Stimulated activated naive CD8-positive, alpha-beta T cell treated with anti-CD3 and anti-CD28 coated beads, Interleukin-15, amount 100 ng/mL, for 72 hours (primary cell): ENCODE measurements around the gene PLD1.

ENCODE experiments used
- ATAC-seq: fragments of 150-1000 bp; cut with Tn5 transposase; 2 replicates; pipeline ENCODE4 v1.10.0; 2021; ENCODE audit warnings: mild to moderate bottlenecking, moderate library complexity
- DNase-seq, 2 donors: peaks; one replicate each; pipeline ENCODE4 v3.0.0; 2021 to 2022
- H3K27ac Mint-ChIP-seq, 2 donors: one replicate each; pipeline ENCODE4 v1.8.0; 2022; ENCODE audit warnings: mild to moderate bottlenecking in 2 of 2, mixed read lengths in 2 of 2, moderate library complexity in 2 of 2
- H3K27me3 Mint-ChIP-seq: one replicate; pipeline ENCODE4 v1.8.0; 2022; ENCODE audit warnings: mixed read lengths
- H3K4me1 Mint-ChIP-seq: one replicate; pipeline ENCODE4 v1.8.0; 2022; ENCODE audit warnings: mild to moderate bottlenecking, mixed read lengths
- H3K4me3 Mint-ChIP-seq, 2 donors: one replicate each; pipeline ENCODE4 v1.8.0; 2022; ENCODE audit warnings: mild to moderate bottlenecking in 2 of 2, mixed read lengths in 2 of 2, moderate library complexity in 1 of 2
- H3K9me3 Mint-ChIP-seq, 2 donors: one replicate each; pipeline ENCODE4 v1.8.0; 2022; ENCODE audit warnings: mixed read lengths in 2 of 2

PLD1 gene

DNA sequence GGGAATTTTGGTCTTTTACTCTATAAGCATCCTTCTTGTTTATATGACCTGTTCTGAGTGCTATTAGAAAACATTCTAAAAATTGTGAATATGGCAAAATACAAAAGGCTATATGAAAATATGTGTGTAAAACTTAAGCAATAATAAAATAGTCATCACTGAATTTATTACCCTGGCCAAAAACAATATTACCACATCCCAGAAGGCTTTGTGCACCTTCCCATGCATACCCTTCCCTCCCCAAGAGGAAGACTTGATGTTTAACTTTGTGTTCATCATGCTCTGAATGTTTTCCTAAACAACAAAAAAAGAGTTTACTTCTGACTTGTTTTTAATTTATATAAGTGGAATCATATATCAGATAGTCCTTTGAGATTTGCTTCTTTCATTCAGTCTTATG, 195.0 kb downstream of the PLD1 start:
- Mint-ChIP-seq H3K27me3 (peaks cover 35% of the 10 kb centered on the region), H3K4me3 (no peak overlapping the region), H3K27ac (no peak overlapping the region), H3K9me3 (no peaks in the 10 kb centered on the region), H3K4me1 (no peaks in the 10 kb centered on the region)
- no peak for DNase-seq
- no peak for ATAC-seq

DNA sequence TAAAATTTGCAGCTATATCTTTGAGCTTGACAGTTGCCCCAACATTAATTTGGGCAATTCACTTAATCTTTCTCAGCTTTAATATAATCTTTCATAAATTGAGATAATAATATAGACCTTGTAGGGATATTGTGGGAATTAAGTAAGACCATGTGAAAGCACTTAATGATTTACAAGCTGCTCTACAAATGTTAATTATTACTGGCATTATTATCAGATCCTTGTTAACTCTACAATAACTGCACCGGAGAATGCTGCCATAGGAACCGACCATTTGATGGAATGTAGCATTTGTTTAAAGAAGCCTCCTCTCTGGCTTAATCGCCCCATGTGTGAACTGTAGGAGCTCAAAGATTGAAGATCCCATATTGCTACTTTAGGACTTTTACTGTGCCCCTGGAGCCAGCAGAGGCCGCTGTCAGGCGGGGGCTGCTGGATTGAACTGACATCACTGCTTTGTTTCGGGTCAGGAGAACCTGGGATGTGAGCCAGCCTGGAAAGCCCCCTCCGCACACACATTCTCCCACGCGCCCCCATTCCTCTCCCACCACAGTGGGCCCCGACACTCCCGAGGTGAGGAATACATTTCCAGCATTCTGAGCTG, 195.9 kb downstream of the PLD1 start:
- ATAC-seq = no peak
- H3K27me3 Mint-ChIP-seq = peaks cover 35% of the 10 kb centered on the region
- no peaks in the 10 kb centered on the region for H3K9me3 Mint-ChIP-seq
- no peaks in the 10 kb centered on the region for H3K4me1 Mint-ChIP-seq
- no peak overlapping the region for H3K4me3 Mint-ChIP-seq
- DNase-seq = peak in 1 of 2 donors; percentile 11
- no peak overlapping the region for H3K27ac Mint-ChIP-seq

DNA sequence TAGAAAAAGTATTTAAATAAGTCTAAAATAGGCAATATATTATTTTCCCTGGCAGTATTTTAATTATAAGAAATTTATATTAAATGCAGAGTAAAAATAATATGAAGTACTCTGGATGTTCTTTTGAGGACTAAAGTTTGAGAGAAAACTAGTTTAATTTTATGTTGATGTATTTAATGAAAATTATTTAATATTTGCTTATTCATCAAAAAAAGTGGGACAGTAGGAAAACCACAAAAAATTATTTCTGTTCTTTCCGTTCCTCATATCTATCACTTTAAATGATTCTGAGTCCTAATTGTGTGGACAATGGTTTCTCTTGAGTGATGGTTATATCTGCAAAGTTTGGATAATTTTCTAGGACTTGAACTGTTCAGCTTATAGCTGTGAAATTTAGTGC, 202.8 kb downstream of the PLD1 start:
- DNase-seq (no peak), ATAC-seq (no peak)
- no peak overlapping the region for H3K4me3 Mint-ChIP-seq
- H3K4me1 Mint-ChIP-seq = no peaks in the 10 kb centered on the region
- no peaks in the 10 kb centered on the region for H3K9me3 Mint-ChIP-seq
- H3K27ac Mint-ChIP-seq = no peak overlapping the region
- H3K27me3 Mint-ChIP-seq = no peaks in the 10 kb centered on the region

DNA sequence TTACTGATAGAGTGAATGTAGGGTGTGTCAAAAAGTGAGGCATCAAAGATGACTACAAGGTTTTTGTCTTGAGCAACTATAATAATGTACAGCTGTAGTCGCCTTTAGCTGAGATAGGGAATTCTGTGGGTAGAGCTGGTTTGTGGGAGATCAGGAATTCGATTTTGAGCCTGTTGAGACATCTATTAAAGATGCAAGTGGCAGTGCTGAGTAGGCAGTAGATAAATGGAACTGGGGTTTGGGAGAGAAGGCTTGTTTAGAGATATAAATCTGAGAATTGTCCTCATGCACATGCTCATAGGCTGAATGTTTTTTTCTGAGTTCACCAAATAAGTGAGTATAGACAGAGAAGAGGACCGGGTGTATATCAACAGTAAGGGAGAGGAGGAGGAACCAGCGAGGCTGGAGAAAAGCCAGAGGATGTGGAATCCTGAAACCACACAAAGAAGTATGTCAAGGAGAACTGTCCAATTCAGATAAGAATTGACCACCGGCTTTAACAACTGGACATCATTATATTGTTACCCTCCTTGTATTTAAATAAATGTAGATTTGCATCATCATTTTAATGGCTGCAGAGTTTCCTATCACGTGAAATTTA, 204.0 kb downstream of the PLD1 start:
- no peak overlapping the region for H3K27ac Mint-ChIP-seq
- H3K4me1 Mint-ChIP-seq = no peaks in the 10 kb centered on the region
- no peak overlapping the region for H3K4me3 Mint-ChIP-seq
- no peaks in the 10 kb centered on the region for H3K9me3 Mint-ChIP-seq
- DNase-seq = no peak
- no peak for ATAC-seq
- H3K27me3 Mint-ChIP-seq = no peaks in the 10 kb centered on the region

DNA sequence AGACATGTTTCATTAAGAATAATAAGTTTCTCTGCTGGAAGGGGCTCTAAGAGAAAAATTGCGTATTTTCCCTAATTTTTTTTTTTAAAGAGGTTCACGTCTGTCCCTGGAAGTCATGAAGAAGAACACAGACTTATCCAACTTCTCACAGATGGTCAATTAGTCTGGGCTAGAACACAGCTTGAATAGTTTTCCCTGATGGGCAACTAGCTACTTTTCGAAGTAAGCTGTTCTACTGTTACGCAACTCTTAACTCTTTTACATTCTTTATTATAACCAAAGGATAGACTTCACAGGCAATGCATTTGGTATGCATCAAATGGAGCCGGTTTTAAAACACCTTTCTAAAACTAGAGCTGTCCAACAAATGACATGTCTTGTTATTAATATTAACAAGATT, 205.9 kb downstream of the PLD1 start:
- H3K9me3 Mint-ChIP-seq = no peaks in the 10 kb centered on the region
- no peak for DNase-seq

DNA sequence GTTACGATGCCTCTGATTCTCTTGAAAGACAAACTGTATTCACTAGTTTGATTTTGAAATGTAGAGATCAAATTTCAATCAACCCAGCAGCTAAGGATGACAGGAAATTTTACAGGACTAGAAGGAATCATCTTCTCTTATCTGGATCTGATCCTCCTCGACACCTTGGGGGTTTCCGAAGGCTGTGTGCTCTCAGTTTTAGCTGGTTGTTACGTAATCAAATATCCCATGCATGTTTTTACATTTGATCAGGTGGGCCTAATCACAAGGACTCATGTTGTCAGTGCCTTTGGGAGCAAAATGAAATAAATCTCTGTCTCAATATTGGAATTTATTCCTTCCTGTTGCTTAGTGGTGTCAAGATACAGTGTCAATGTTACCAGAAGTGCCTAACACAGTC, 208.2 kb downstream of the PLD1 start:
- ATAC-seq (no peak), DNase-seq (no peak)
- Mint-ChIP-seq H3K9me3 (no peaks in the 10 kb centered on the region), H3K27ac (no peak overlapping the region), H3K4me1 (no peaks in the 10 kb centered on the region), H3K27me3 (no peaks in the 10 kb centered on the region), H3K4me3 (no peak overlapping the region)

More for the DNA sequence above, 205.9 kb downstream of the PLD1 start:
- no peak overlapping the region for H3K27ac Mint-ChIP-seq
- H3K4me1 Mint-ChIP-seq = no peaks in the 10 kb centered on the region
- no peaks in the 10 kb centered on the region for H3K27me3 Mint-ChIP-seq
- no peak overlapping the region for H3K4me3 Mint-ChIP-seq
- ATAC-seq = no peak

DNA sequence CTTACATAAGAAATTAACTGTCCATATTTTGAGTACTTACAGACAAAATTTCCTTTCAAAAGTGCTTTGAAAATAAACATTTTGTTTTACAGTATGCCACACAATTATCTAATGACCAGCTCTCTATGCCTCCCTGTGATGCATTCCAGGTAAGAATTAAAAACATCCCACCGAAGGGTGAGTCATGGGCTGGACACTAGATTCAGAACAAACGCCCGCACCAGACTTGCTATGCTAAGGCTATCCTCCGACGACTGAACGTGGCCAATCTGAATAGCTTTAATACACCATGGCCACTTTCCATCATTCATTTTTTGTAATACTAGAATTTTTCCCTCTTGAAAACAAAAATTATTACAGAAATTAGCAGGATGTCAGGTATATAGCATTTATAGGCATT, 210.3 kb downstream of the PLD1 start:
- Mint-ChIP-seq H3K4me1 (no peaks in the 10 kb centered on the region), H3K27me3 (no peaks in the 10 kb centered on the region), H3K9me3 (no peaks in the 10 kb centered on the region), H3K4me3 (no peak overlapping the region), H3K27ac (no peak overlapping the region)
- ATAC-seq = no peak
- DNase-seq = no peak

DNA sequence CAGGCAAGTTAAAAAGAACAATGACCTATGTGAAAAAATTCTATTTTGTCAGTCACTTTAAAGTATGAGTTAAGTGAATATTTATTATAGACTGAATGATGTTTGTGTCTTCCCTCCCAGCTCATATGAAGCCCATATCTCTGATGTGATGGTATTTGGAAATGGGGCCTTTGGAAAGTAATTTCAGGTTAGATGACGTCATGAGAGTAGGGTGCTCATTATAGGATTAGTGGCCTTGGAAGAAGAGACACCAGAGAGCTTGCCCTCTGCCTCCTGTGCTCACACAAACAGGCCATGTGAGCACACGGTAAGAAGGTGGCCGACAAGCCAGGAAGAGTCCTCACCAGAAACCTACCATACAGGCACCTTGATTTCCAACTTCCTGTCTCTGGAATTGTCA, 211.3 kb downstream of the PLD1 start:
- H3K4me1 Mint-ChIP-seq = no peaks in the 10 kb centered on the region

DNA sequence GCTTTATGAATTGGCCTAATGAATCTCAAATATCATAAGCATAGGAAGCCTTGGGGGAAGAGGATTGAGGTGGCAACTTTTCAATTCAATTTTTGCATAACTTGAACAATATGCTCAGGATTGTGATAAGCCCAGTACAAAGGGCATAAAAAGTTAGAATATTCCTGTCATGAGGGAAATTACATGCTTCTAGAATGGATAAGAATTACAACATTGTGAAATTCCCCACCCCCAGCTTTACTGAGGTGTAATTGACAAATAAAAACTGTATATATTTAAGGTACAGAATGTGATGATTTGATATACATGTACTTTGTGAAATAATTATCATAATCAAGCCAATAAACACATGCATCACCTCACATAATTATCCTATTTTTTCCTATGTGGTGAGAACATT, 217.5 kb downstream of the PLD1 start:
- Mint-ChIP-seq H3K9me3 (no peaks in the 10 kb centered on the region), H3K27ac (no peak overlapping the region), H3K4me1 (no peaks in the 10 kb centered on the region), H3K4me3 (no peak overlapping the region), H3K27me3 (no peaks in the 10 kb centered on the region)
- ATAC-seq = no peak
- no peak for DNase-seq

More for the DNA sequence above, 211.3 kb downstream of the PLD1 start:
- Mint-ChIP-seq H3K27me3 (no peaks in the 10 kb centered on the region), H3K4me3 (no peak overlapping the region), H3K27ac (no peak overlapping the region), H3K9me3 (no peaks in the 10 kb centered on the region)
- DNase-seq (no peak), ATAC-seq (no peak)

DNA sequence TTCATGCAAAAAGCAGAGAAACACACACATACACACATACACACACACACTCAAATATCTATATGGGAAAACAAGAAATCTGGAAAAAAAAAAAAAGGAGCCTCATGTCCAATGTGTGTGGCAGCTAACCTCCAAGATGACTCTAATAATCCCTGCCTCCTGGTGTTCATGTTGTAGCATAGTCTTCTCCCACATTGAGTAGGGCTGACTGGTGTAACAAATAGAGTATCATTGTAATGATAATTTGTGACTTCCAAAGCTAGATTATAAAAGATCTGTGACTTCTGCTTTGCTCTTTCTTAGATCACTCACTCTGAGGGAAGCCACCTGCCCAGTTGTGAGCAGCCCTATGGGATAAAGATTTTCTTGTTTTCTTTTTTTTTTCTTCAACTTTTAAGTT, 219.2 kb downstream of the PLD1 start:
- no peaks in the 10 kb centered on the region for H3K9me3 Mint-ChIP-seq
- H3K4me1 Mint-ChIP-seq = no peaks in the 10 kb centered on the region
- ATAC-seq = no peak
- H3K27ac Mint-ChIP-seq = no peak overlapping the region
- no peaks in the 10 kb centered on the region for H3K27me3 Mint-ChIP-seq
- no peak overlapping the region for H3K4me3 Mint-ChIP-seq
- DNase-seq = no peak

DNA sequence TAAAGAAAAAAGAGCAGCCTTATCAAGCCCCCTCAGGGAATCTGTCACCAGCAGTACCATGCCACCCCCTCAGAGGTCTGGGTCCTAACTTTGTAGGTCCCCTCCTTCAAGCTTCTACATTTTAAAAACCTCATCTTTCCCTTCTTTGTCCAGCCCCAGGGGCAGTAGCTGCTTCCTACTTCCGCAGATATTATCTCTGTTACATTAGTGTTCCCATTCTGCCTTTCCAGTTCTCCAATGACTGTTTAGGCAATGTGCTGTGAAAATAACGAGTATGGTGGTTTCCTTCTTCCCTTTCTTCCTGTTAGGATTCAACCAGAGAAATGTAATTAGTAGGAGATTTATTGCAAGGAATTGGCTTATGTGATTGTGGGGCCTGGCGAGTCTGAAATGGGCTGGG, 224.0 kb downstream of the PLD1 start:
- H3K27me3 Mint-ChIP-seq = no peaks in the 10 kb centered on the region
- DNase-seq = no peak
- H3K4me3 Mint-ChIP-seq = no peak overlapping the region
- no peak overlapping the region for H3K27ac Mint-ChIP-seq
- H3K9me3 Mint-ChIP-seq = no peaks in the 10 kb centered on the region
- no peaks in the 10 kb centered on the region for H3K4me1 Mint-ChIP-seq
- ATAC-seq = no peak

DNA sequence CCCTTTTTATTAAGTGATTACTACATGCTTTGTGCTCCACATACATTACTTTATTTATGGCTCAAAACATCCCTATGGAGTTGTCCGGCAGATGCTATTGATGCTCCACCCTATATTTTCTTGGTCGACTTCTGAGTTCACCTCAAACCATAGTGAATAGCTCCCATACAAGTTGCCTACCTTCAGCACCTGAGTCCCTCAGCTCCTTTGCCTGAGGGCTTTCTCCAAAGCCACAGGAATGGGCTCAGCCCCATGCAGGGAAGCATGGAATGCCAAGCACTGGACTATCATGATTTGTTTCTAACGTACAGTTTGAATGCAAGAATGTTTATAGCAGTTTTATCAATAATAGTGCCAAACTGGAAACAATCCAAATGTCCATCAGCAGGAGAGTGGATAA, 225.2 kb downstream of the PLD1 start:
- H3K4me3 Mint-ChIP-seq = no peak overlapping the region
- DNase-seq = no peak
- H3K27me3 Mint-ChIP-seq = no peaks in the 10 kb centered on the region
- no peaks in the 10 kb centered on the region for H3K4me1 Mint-ChIP-seq
- no peaks in the 10 kb centered on the region for H3K9me3 Mint-ChIP-seq
- H3K27ac Mint-ChIP-seq = no peak overlapping the region
- ATAC-seq = no peak

DNA sequence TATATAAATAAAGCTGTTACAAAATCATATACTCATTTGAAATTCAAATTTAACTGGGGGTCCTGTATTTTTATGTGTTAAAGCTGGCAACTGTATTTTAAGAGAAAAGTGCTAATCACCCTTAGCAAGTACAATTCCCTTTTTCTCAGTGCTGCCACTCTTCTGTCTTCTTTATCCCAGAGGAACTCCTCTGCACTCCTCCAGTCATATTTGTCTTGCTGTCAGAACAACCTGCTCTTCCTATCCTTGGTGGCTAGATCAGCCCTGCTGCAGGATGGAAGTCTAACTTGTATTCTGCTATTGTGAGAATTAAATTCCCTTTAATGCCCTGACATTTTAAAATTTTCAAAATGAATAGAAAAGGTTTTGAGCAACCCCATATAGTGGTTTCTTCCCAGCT, 226.2 kb downstream of the PLD1 start:
- H3K9me3 Mint-ChIP-seq = no peaks in the 10 kb centered on the region
- DNase-seq (no peak), ATAC-seq (no peak)
- no peaks in the 10 kb centered on the region for H3K27me3 Mint-ChIP-seq
- H3K27ac Mint-ChIP-seq = no peak overlapping the region
- H3K4me1 Mint-ChIP-seq = no peaks in the 10 kb centered on the region
- H3K4me3 Mint-ChIP-seq = no peak overlapping the region

DNA sequence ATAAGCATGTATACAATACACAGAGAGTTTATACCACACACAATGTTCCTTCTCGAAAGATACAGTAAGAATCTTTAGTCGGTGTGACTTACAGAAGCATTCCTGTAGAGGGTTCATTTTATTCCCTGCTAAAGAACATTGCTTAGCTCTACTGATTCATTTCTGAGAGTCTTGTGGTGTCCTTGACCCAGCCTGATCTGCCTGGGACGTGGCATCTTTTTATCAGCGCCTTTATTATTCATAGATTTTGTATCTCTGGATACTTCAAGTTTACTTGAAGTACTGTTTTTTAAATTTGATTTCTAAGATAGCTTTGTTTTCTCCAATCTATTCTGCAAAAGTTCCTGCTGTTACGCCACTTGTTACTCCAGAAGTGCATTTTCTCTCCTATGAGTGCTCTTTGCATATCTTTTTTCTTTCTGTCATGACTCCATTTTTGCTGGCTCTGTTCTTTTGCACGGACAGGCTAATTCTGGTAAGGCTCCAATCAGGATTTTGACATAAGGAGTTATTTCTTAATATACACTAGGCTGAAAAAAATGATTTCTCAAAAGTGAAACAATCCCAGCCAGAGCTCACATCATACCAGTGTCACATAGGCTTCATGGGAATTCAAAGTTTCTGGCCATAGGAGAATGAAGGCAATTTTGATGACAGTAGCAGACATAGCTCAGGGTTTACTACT, 235.6 kb downstream of the PLD1 start:
- ATAC-seq (no peak), DNase-seq (no peak)
- Mint-ChIP-seq H3K27ac (no peak overlapping the region), H3K9me3 (no peaks in the 10 kb centered on the region), H3K4me1 (no peaks in the 10 kb centered on the region), H3K27me3 (peaks cover 45% of the 10 kb centered on the region), H3K4me3 (no peak overlapping the region)

DNA sequence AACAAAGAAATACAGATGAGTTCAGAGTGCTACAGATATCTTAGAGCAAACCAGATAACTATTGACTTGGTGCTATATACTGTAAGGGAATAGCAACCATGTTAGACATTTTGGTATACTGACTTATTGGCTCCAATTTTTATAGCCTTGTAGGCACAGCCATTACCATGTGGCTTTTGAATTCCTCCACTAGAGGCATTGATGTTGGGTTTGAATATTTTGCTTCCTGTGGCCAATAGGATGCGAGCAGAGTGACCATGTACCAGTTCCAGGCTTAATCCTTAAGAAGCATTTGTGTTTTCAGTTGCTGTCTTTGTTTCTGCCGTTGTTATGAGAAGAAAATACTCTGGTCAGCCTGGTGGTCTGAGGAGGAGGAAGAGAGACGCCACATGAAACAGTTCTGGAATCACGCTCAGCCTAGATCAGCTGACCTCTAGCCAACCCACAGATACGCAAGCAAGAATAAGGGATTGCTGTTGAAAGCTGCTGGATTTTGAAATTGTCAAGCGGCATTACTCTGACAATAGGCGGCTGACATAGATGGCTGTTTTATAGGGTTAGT, 240.6 kb downstream of the PLD1 start:
- H3K4me1 Mint-ChIP-seq = peaks cover 5% of the 10 kb centered on the region
- H3K27me3 Mint-ChIP-seq = peaks cover 27% of the 10 kb centered on the region
- no peaks in the 10 kb centered on the region for H3K9me3 Mint-ChIP-seq
- no peak overlapping the region for H3K4me3 Mint-ChIP-seq
- ATAC-seq (no peak), DNase-seq (no peak)
- H3K27ac Mint-ChIP-seq = no peak overlapping the region

DNA sequence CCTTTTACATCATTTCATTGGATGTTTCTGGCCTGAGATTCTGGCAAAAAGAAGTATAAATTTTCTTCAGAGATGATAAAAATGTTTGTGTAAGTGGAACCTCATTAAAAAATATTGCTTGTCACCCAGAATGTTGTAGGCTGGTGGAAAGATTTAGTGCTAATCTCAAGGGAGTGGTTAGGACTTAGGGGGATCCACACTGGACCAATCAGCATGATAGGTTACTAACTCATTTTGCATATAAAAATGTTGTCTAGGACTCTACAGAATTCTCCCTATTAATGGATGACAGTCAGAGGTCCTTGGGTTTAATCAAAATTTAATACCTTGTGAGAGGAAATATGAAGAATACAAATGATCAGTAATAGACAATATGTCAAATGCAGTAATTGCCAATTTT, 241.5 kb downstream of the PLD1 start:
- H3K4me3 Mint-ChIP-seq = no peak overlapping the region
- H3K9me3 Mint-ChIP-seq = no peaks in the 10 kb centered on the region

More for the DNA sequence above, 241.5 kb downstream of the PLD1 start:
- peaks cover 27% of the 10 kb centered on the region for H3K27me3 Mint-ChIP-seq
- ATAC-seq = no peak
- H3K27ac Mint-ChIP-seq = no peak overlapping the region
- DNase-seq = no peak
- peaks cover 6% of the 10 kb centered on the region for H3K4me1 Mint-ChIP-seq
